Astrocyte (in vitro differentiated cells and primary cell): ENCODE data around the gene KRTAP5-3. TPM values are rescaled to one million over a fixed set of nuclear protein-coding genes. Genes with fewer than 3 reads are reported as not detected.

ENCODE experiments used
- DNase-seq: peaks from one replicate; pipeline ENCODE4 v3.0.0-alpha.2; 2010; ENCODE audit warnings: low read depth
- FAIRE-seq: peaks from 2 replicates; lab custom pipeline; 2011; peaks lifted over from hg19 to GRCh38; lab: Jason Lieb, UNC
- H2AFZ ChIP-seq: 2 replicates; pipeline ENCODE4 v1.6.0; 2012; ENCODE audit warnings: low read depth, low read length, inconsistent platforms
- H3K27ac ChIP-seq: 2 replicates; pipeline ENCODE4 v1.5.1; 2011; ENCODE audit warnings: low read depth, low read length, inconsistent platforms
- H3K27me3 ChIP-seq: 2 replicates; pipeline ENCODE4 v1.6.0; 2011; ENCODE audit warnings: low read length, inconsistent platforms; ENCODE audit not compliant: insufficient read depth
- H3K36me3 ChIP-seq: 2 replicates; pipeline ENCODE4 v1.5.1; 2011; ENCODE audit warnings: low read length, inconsistent platforms; ENCODE audit not compliant: insufficient read depth
- H3K4me1 ChIP-seq: 2 replicates; pipeline ENCODE4 v1.5.1; 2011; ENCODE audit warnings: low read length, inconsistent platforms; ENCODE audit not compliant: insufficient read depth
- H3K4me2 ChIP-seq: 2 replicates; pipeline ENCODE4 v1.6.0; 2012; ENCODE audit warnings: low read length, inconsistent platforms
- H3K4me3 ChIP-seq: 2 replicates; pipeline ENCODE4 v1.5.1; 2011; ENCODE audit warnings: low read depth, mild to moderate bottlenecking, low read length, inconsistent platforms; ENCODE audit not compliant: insufficient read depth
- H3K79me2 ChIP-seq: 2 replicates; pipeline ENCODE4 v1.6.0; 2012; ENCODE audit warnings: mild to moderate bottlenecking, low read length, inconsistent platforms; ENCODE audit not compliant: insufficient read depth
- H3K9ac ChIP-seq: 2 replicates; pipeline ENCODE4 v1.6.0; 2012; ENCODE audit warnings: mild to moderate bottlenecking, low read length, inconsistent platforms
- H3K9me3 ChIP-seq: 2 replicates; pipeline ENCODE4 v1.5.1; 2012; ENCODE audit warnings: low read depth, mild to moderate bottlenecking, low read length, inconsistent platforms; ENCODE audit not compliant: insufficient read depth
- H4K20me1 ChIP-seq: 2 replicates; pipeline ENCODE4 v1.6.0; 2012; ENCODE audit warnings: low read length, inconsistent platforms; ENCODE audit not compliant: insufficient read depth
- H3K27ac Mint-ChIP-seq: one replicate; pipeline ENCODE4 v1.8.0; 2021; ENCODE audit warnings: mild to moderate bottlenecking, mixed read lengths; ENCODE audit not compliant: unreplicated experiment
- H3K27me3 Mint-ChIP-seq: one replicate; pipeline ENCODE4 v1.8.0; 2021; ENCODE audit warnings: low read depth, mixed read lengths; ENCODE audit not compliant: unreplicated experiment
- H3K36me3 Mint-ChIP-seq: one replicate; pipeline ENCODE4 v1.8.0; 2021; ENCODE audit warnings: low read depth, mixed read lengths; ENCODE audit not compliant: unreplicated experiment
- H3K4me1 Mint-ChIP-seq: one replicate; pipeline ENCODE4 v1.8.0; 2021; ENCODE audit warnings: low read depth, mixed read lengths; ENCODE audit not compliant: unreplicated experiment
- H3K4me3 Mint-ChIP-seq: one replicate; pipeline ENCODE4 v1.8.0; 2021; ENCODE audit warnings: mild to moderate bottlenecking, moderate library complexity, mixed read lengths; ENCODE audit not compliant: unreplicated experiment
- H3K9me3 Mint-ChIP-seq: one replicate; pipeline ENCODE4 v1.8.0; 2021; ENCODE audit warnings: mild to moderate bottlenecking, mixed read lengths; ENCODE audit not compliant: unreplicated experiment
- CTCF ChIP-seq: IDR thresholded peaks from 2 replicates; pipeline ENCODE4 v1.5.1; 2011; ENCODE audit warnings: low read depth, mild to moderate bottlenecking, inconsistent platforms, low read length, moderate library complexity; ENCODE audit not compliant: insufficient read depth
- EZH2 ChIP-seq: IDR thresholded peaks from 2 replicates; pipeline ENCODE4 v1.6.1; 2012; ENCODE audit warnings: mild to moderate bottlenecking, low read length, inconsistent platforms; ENCODE audit not compliant: insufficient read depth
- total RNA-seq: library from RNA; stranded (reverse); gene quantifications from 2 replicates; pipeline ENCODE4 v1.2.1, GENCODE V29; 2021

The KRTAP5-3 gene
- total RNA-seq, 1 donor from 2014 or later: not detected

GRCh38 chr11:1604711-1605110, 3.6 kb downstream of the KRTAP5-3 start:
- Mint-ChIP-seq H3K27me3 (peaks cover 42% of the 10 kb centered on the region), H3K4me1 (peaks cover 7% of the 10 kb centered on the region), H3K4me3 (no peak overlapping the region), H3K9me3 (peaks cover 2% of the 10 kb centered on the region), H3K36me3 (no peaks in the 10 kb centered on the region), H3K27ac (no peak overlapping the region)
- H3K79me2 ChIP-seq: no peaks in the 10 kb centered on the region
- DNase-seq (no peak), FAIRE-seq (no peak)
- peaks cover 32% of the 10 kb centered on the region for H3K27me3 ChIP-seq
- H3K4me3 ChIP-seq: no peak overlapping the region
- H3K27ac ChIP-seq: no peak overlapping the region
- H3K4me1 ChIP-seq: no peaks in the 10 kb centered on the region
- H3K9me3 ChIP-seq: no peaks in the 10 kb centered on the region
- H3K9ac ChIP-seq: no peak overlapping the region
- H2AFZ ChIP-seq: no peak overlapping the region
- no peak for TF ChIP-seq CTCF
- TF ChIP-seq EZH2: no peak
- no peaks in the 10 kb centered on the region for H4K20me1 ChIP-seq
- H3K4me2 ChIP-seq: no peak overlapping the region
- H3K36me3 ChIP-seq: no peaks in the 10 kb centered on the region

- H3K27me3 Mint-ChIP-seq: peaks cover 47% of the 10 kb centered on the region
- DNase-seq: no peak
Observed at GRCh38 chr11:1604181-1604580, 4.1 kb downstream of the KRTAP5-3 start.

More at GRCh38 chr11:1604181-1604580, 4.1 kb downstream of the KRTAP5-3 start:
- Histone ChIP-seq H3K4me1 (no peaks in the 10 kb centered on the region), H4K20me1 (no peaks in the 10 kb centered on the region), H3K79me2 (no peaks in the 10 kb centered on the region), H3K4me3 (no peak overlapping the region), H3K9me3 (no peaks in the 10 kb centered on the region), H2AFZ (no peak overlapping the region), H3K36me3 (no peaks in the 10 kb centered on the region), H3K4me2 (no peak overlapping the region), H3K27ac (no peak overlapping the region), H3K27me3 (peaks cover 35% of the 10 kb centered on the region), H3K9ac (no peak overlapping the region)
- Mint-ChIP-seq H3K36me3 (no peaks in the 10 kb centered on the region), H3K4me1 (peaks cover 7% of the 10 kb centered on the region), H3K4me3 (no peak overlapping the region), H3K27ac (no peak overlapping the region), H3K9me3 (peaks cover 2% of the 10 kb centered on the region)
- TF ChIP-seq EZH2 (no peak), CTCF (no peak)
- FAIRE-seq: no peak
